Measurements from ENCODE around the gene PDE4D. TPM values are rescaled to one million over a fixed set of nuclear protein-coding genes. Genes with fewer than 3 reads are reported as not detected.

Gene PDE4D
- total RNA-seq, 1 donor from 2014 or later = 50.0 TPM

GRCh38 chr5:59174248-59174844 is 719.2 kb downstream of the PDE4D start:
- Mint-ChIP-seq H3K4me3 (no peak overlapping the region), H3K27me3 (no peaks in the 10 kb centered on the region), H3K36me3 (peaks cover 15% of the 10 kb centered on the region), H3K4me1 (ENCODE audit: unreplicated experiment) (peaks cover 21% of the 10 kb centered on the region), H3K9me3 (peaks cover 3% of the 10 kb centered on the region), H3K27ac (no peak overlapping the region)
- peak; percentile 88 for TF ChIP-seq CTCF (conservative IDR thresholded peaks at IDR 0.05)
- DNase-seq (ENCODE audit: extremely low spot score, unreplicated experiment) = no peak

GRCh38 chr5:59173578-59173977 is 719.9 kb downstream of the PDE4D start:
- TF ChIP-seq CTCF (conservative IDR thresholded peaks at IDR 0.05) = no peak
- Mint-ChIP-seq H3K4me3 (no peak overlapping the region), H3K9me3 (peaks cover 3% of the 10 kb centered on the region)

GRCh38 chr5:59171131-59171530 is 722.4 kb downstream of the PDE4D start:
- no peak for TF ChIP-seq CTCF (conservative IDR thresholded peaks at IDR 0.05)
- Mint-ChIP-seq H3K27me3 (no peaks in the 10 kb centered on the region), H3K9me3 (peaks cover 3% of the 10 kb centered on the region), H3K4me3 (no peak overlapping the region), H3K4me1 (ENCODE audit: unreplicated experiment) (peaks cover 34% of the 10 kb centered on the region), H3K36me3 (peaks cover 6% of the 10 kb centered on the region), H3K27ac (peak overlapping the region; percentile 43)
- no peak for DNase-seq (ENCODE audit: extremely low spot score, unreplicated experiment)

More at GRCh38 chr5:59173578-59173977, 719.9 kb downstream of the PDE4D start:
- Mint-ChIP-seq H3K27me3 (no peaks in the 10 kb centered on the region), H3K27ac (no peak overlapping the region), H3K4me1 (ENCODE audit: unreplicated experiment) (peaks cover 26% of the 10 kb centered on the region), H3K36me3 (peaks cover 9% of the 10 kb centered on the region)
- no peak for DNase-seq (ENCODE audit: extremely low spot score, unreplicated experiment)

GRCh38 chr5:59169768-59170150 is 723.8 kb downstream of the PDE4D start:
- no peak for DNase-seq (ENCODE audit: extremely low spot score, unreplicated experiment)
- Mint-ChIP-seq H3K36me3 (peaks cover 6% of the 10 kb centered on the region), H3K4me3 (peak overlapping the region; percentile 59), H3K27ac (peak overlapping the region; percentile 90), H3K27me3 (no peaks in the 10 kb centered on the region), H3K4me1 (ENCODE audit: unreplicated experiment) (peaks cover 40% of the 10 kb centered on the region), H3K9me3 (peaks cover 3% of the 10 kb centered on the region)
- TF ChIP-seq CTCF (conservative IDR thresholded peaks at IDR 0.05) = no peak

- H3K27me3 Mint-ChIP-seq = no peaks in the 10 kb centered on the region
- no peak for TF ChIP-seq CTCF (conservative IDR thresholded peaks at IDR 0.05)
- H3K4me3 Mint-ChIP-seq = peak overlapping the region; percentile 59
- peak overlapping the region; percentile 90 for H3K27ac Mint-ChIP-seq
- H3K4me1 Mint-ChIP-seq (ENCODE audit: unreplicated experiment) = peaks cover 43% of the 10 kb centered on the region
- no peak for DNase-seq (ENCODE audit: extremely low spot score, unreplicated experiment)
- H3K9me3 Mint-ChIP-seq = peaks cover 3% of the 10 kb centered on the region
- H3K36me3 Mint-ChIP-seq = peaks cover 6% of the 10 kb centered on the region
These were observed 724.3 kb downstream of the PDE4D start for GRCh38 chr5:59169081-59169767.

Measured in type B pancreatic cell (in vitro differentiated cells).